Spinal cord (tissue), 10 donors: ENCODE results near the gene GMPR2. TPM values are rescaled to one million over a fixed set of nuclear protein-coding genes. Genes with fewer than 3 reads are reported as not detected.
"Not testable (repeated sequence)": the region's sequence is repeated elsewhere in the genome, so short reads cannot be mapped to it uniquely, and the experiment has no call there.

Experiments used
- DNase-seq, 6 donors: peaks; one replicate each; pipeline versions ENCODE4 v3.0.0 to v3.0.0-alpha.2; 2013 to 2015; ENCODE audit warnings: low spot score in 6 of 6, low read depth in 4 of 6
- H3K27ac ChIP-seq: one replicate; pipeline ENCODE4 v1.5.1; 2013; ENCODE audit warnings: low read depth, low read length, control low read depth
- H3K27me3 ChIP-seq: one replicate; pipeline ENCODE4 v1.6.1; 2013; ENCODE audit warnings: low read length; ENCODE audit not compliant: control insufficient read depth, insufficient read depth
- H3K36me3 ChIP-seq: one replicate; pipeline ENCODE4 v1.6.1; 2013; ENCODE audit warnings: low read length; ENCODE audit not compliant: control insufficient read depth, insufficient read depth
- H3K4me1 ChIP-seq: one replicate; pipeline ENCODE4 v1.6.1; 2013; ENCODE audit warnings: low read length; ENCODE audit not compliant: control insufficient read depth, insufficient read depth
- H3K4me3 ChIP-seq: one replicate; pipeline ENCODE4 v1.5.1; 2013; ENCODE audit warnings: low read depth, low read length, control low read depth
- H3K9me3 ChIP-seq: one replicate; pipeline ENCODE4 v1.6.1; 2013; ENCODE audit warnings: low read length; ENCODE audit not compliant: control insufficient read depth, insufficient read depth
- WGBS: methylation state at CpG from one replicate; pipeline ENCODE4 v1.1.5; 2013; ENCODE audit warnings: missing lambda C conversion rate; ENCODE audit not compliant: insufficient coverage; 5-methylcytosine and 5-hydroxymethylcytosine counted together
- polyA plus RNA-seq, 2 donors: library from polyadenylated mRNA; unstranded; fragments of 120-200 nt; gene quantifications; one replicate each; pipeline ENCODE4 v1.2.1, GENCODE V29; 2013; ENCODE audit not compliant: insufficient read length in 2 of 2
- total RNA-seq, 2 donors: library from RNA; depleted of rRNA in 1 of 2; stranded (reverse); fragments of 120-200 nt in 1 of 2; fragments of >200 nt in 1 of 2; gene quantifications; one replicate each; pipeline versions ENCODE4 v1.2.3 to v1.2.4, GENCODE V29; 2013 to 2014
- donor health status: healthy.

GMPR2 gene
- total and polyA plus RNA-seq, 4 donors = 57.5 to 96.9 (median 80.7) TPM

DNA sequence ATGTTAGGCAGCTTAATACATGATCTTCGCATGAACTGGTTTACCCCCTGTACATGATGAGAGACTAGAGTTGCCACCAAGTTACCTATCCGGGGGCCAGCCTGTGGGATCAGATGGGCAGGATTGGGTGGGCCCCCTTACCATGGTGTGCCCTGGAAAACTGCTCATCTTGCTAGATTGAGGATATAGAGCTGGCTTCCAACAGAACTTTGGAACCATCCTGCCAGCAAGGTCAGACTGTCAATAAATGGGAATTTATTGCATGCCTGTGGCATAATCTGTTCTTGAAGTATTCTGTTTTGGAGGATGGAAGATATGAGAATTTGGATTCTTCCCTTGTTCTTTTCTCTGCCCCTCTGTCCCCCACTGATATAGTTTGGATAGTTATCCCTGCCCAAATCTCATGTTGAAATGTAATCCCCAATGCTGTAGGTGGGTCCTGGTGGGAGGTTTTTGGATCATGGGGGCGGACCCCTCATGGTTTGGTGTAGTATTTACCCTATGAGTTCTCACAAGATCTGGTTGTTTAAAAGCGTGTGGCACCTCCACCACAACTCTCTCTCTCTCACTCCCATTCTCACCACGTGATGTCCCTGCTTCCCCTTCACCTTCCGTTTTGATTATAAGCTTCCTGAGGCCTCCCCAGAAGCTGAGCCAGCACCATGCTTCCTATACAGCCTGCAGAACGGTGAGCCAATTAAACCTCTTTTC is 33.8 kb upstream of the GMPR2 start:
- Histone ChIP-seq H3K27ac (no peak overlapping the region), H3K27me3 (no peaks in the 10 kb centered on the region), H3K4me1 (peaks cover 13% of the 10 kb centered on the region), H3K4me3 (no peak overlapping the region), H3K9me3 (no peaks in the 10 kb centered on the region), H3K36me3 (peaks cover 3% of the 10 kb centered on the region)
- 100% methylated on average over 2 of the region's 7 CpGs for WGBS
- DNase-seq = no peak

DNA sequence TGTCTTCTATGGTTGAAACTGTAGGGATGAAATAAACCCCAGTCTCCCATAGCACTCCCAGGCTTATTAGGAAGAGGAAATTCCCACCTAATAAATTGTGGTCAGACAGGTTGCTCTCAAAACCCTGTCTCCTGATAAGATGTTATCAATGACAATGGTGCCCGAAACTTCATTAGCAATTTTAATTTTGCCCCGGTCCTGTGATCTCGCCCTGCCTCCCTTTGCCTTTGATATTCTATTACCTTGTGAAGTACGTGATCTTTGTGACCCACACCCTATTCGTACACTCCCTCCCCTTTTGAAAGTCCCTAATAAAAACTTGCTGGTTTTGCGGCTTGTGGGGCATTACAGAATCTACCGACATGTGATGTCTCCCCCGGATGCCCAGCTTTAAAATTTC is 30.2 kb upstream of the GMPR2 start:
- H3K9me3 ChIP-seq, H3K4me3 ChIP-seq, DNase-seq, H3K27ac ChIP-seq, H3K4me1 ChIP-seq, H3K27me3 ChIP-seq: not testable (repeated sequence)
- H3K36me3 ChIP-seq = peaks cover 23% of the 10 kb centered on the region
- WGBS = 84% methylated on average over 8 of the region's 8 CpGs

GRCh38 chr14:24203249-24203886 is 29.4 kb upstream of the GMPR2 start:
- H3K27me3 ChIP-seq, DNase-seq, H3K4me1 ChIP-seq, H3K4me3 ChIP-seq, H3K27ac ChIP-seq, H3K9me3 ChIP-seq: not testable (repeated sequence)
- H3K36me3 ChIP-seq = peaks cover 32% of the 10 kb centered on the region
- 100% methylated on average over 3 of the region's 16 CpGs for WGBS

DNA sequence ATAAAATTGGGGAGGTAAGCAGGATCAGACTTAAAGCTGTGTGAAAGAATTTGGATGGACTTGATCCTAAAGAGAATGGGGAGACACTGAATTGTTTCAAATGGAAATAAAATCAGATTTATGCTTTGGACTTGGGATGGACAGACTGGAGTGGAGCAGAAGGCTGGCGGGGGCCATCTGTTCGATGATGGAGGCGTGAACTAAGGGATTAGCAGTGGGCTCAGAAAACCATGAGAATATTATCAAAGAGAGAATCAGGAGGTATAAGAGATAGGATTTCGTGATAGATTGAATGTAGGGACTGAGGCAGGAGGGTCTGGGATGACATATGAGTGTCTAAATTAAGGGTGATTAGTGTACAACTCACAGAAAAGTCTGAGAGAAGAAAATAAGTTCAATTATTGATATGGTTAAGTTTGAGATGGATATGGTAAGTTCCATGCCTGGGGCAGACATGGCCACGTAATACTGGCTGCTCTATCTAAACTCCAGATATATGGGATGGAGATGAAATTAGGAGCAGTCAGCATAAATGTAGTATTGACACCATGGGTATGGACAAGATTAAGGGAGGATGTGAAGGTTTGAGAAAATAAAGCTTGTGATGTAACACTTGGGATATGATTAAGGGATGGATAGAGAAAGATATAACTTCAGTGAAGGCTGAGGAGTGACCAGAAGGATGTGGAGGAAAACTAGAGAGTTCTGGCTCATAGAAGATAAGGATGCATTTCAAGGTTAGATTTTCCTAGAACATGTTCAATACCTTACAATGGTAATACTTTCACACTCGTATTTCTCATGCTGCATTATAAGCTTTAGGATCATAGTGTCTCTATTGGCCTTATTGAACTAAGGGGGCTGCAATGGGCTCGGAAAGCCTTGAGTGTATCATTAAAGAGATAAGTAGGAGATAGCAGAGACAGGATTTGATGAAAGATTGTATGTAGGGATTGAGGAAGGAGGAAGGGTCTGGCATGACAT is 28.3 kb upstream of the GMPR2 start:
- H3K4me3 ChIP-seq = no peak overlapping the region
- no peaks in the 10 kb centered on the region for H3K9me3 ChIP-seq
- no peaks in the 10 kb centered on the region for H3K4me1 ChIP-seq
- WGBS = 89% methylated on average over 6 of the region's 7 CpGs
- H3K36me3 ChIP-seq = peaks cover 40% of the 10 kb centered on the region
- no peaks in the 10 kb centered on the region for H3K27me3 ChIP-seq
- no peak for DNase-seq
- no peak overlapping the region for H3K27ac ChIP-seq

DNA sequence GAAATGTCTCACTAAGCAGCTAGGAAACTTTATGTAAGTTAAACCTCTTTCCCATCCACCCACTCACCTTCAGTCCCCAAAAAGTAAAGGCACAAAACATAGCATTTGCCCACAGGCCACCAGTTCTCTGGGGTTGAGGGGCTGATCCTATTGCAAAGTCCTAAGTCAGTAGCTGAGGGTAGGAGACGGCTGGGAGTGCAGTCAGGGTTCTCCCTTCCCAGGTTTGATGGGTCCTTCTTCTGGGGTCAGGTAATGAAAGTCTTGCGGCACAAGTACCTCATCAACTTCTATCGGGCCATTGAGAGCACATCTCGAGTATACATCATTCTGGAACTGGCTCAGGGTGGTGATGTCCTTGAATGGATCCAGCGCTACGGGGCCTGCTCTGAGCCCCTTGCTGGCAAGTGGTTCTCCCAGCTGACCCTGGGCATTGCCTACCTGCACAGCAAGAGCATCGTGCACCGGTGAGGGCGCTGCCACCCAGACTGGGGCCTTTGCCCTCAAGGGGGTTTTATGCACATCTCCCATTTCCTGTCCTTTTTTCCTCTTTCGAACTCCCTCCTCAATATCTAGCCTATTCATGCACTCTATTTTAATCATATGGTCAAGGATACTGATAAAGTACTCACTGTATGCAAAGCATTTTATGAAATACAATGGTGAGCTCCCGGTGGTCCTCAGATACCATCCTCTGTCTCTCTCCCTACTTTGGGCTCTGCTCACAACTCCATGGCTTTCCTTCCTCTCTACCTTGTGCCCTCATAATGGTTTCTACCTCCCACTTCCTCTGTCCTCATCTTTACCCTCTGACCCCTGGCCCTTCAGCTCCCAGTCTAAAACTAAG is 26.2 kb upstream of the GMPR2 start:
- Histone ChIP-seq H3K27ac (no peak overlapping the region), H3K27me3 (no peaks in the 10 kb centered on the region), H3K4me3 (no peak overlapping the region), H3K9me3 (no peaks in the 10 kb centered on the region), H3K4me1 (peaks cover 3% of the 10 kb centered on the region), H3K36me3 (peaks cover 56% of the 10 kb centered on the region)
- DNase-seq = no peak
- 98% methylated on average over 10 of the region's 11 CpGs for WGBS

DNA sequence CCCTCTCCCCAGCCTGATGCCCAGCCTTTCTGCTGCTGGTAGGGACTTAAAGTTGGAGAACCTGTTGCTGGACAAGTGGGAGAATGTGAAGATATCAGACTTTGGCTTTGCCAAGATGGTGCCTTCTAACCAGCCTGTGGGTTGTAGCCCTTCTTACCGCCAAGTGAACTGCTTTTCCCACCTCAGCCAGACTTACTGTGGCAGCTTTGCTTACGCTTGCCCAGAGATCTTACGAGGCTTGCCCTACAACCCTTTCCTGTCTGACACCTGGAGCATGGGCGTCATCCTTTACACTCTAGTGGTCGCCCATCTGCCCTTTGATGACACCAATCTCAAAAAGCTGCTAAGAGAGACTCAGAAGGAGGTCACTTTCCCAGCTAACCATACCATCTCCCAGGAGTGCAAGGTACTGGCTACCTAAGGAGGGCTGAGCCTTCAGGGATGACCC is 25.6 kb upstream of the GMPR2 start:
- Histone ChIP-seq H3K27ac (no peak overlapping the region), H3K36me3 (peaks cover 53% of the 10 kb centered on the region)

DNA sequence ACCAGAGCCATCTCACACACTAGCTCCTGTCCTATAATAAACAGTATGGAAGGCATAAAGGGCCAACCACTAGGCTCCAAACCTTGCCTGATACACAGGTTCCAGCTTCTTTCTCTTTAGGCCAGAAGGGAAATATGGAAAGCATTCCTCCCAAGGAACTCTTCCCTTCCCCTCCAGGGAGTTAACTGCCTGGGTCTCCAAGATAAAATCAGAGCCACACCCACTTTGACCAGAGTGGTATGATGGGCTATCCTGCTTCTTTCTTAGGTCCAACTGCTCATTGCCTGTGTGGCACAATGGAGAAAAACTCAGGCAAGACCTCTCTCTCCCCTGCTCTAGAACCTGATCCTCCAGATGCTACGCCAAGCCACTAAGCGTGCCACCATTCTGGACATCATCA is 25.1 kb upstream of the GMPR2 start:
- no peaks in the 10 kb centered on the region for H3K27me3 ChIP-seq
- H3K4me3 ChIP-seq = no peak overlapping the region
- H3K9me3 ChIP-seq = no peaks in the 10 kb centered on the region
- peaks cover 8% of the 10 kb centered on the region for H3K4me1 ChIP-seq
- peaks cover 53% of the 10 kb centered on the region for H3K36me3 ChIP-seq
- DNase-seq = no peak
- 100% methylated on average over 2 of the region's 2 CpGs for WGBS
- H3K27ac ChIP-seq = no peak overlapping the region

More for the DNA sequence above, 25.6 kb upstream of the GMPR2 start:
- H3K27me3 ChIP-seq = no peaks in the 10 kb centered on the region
- no peak for DNase-seq
- no peaks in the 10 kb centered on the region for H3K9me3 ChIP-seq
- WGBS = 96% methylated on average over 5 of the region's 5 CpGs
- H3K4me1 ChIP-seq = peaks cover 4% of the 10 kb centered on the region
- H3K4me3 ChIP-seq = no peak overlapping the region

DNA sequence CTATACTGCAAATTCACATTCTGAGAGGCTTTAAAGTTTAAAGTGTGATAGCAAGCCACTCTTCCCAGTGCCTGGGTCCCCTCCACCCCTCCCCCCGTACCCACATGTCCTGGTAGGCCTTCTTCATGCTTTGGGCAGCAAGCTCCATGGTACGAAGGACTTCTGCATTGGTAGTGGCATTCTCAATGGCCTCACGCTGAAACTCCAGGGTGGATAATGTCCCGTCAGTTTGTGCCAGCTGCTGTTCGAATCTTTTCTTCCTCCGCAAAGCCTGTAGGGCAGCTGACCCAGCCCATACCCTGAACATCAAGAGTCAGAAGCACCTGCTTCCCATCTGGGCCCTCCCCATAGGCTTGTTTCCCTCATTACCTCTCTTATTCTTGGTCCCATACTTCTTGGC is 21.4 kb upstream of the GMPR2 start:
- no peak for DNase-seq
- Histone ChIP-seq H3K36me3 (peaks cover 44% of the 10 kb centered on the region), H3K9me3 (no peaks in the 10 kb centered on the region), H3K4me1 (peaks cover 34% of the 10 kb centered on the region), H3K27me3 (no peaks in the 10 kb centered on the region), H3K4me3 (no peak overlapping the region), H3K27ac (no peak overlapping the region)
- 93% methylated on average over 6 of the region's 6 CpGs for WGBS
